Peyer's patch (tissue), 4 donors: ENCODE results near the gene KRAS.

Source experiments
- CTCF ChIP-seq, 6 experiments: fragments of 450-650 bp in 4 of 6; fragments of 200-600 bp in 2 of 6; sonication (generic) in 1 of 6; IDR thresholded peaks; one replicate each; pipeline ENCODE4 v1.5.1; 2017 to 2019; ENCODE audit warnings: antibody characterized with exemption in 6 of 6, mild to moderate bottlenecking in 3 of 6, moderate library complexity in 1 of 6
- POLR2A ChIP-seq, 2 donors: fragments of 450-650 bp; IDR thresholded peaks; one replicate each; pipeline ENCODE4 v1.5.1; 2017; ENCODE audit warnings: antibody characterized with exemption in 2 of 2, mild to moderate bottlenecking in 2 of 2, moderate library complexity in 2 of 2

- TF ChIP-seq CTCF (IDR thresholded peaks at IDR 0.05) (no peak), POLR2A (IDR thresholded peaks at IDR 0.05) (no peak)
Measured at GRCh38 chr12:25186038-25186787, 64.5 kb downstream of the KRAS start.
